CD8-positive, alpha-beta memory T cell (primary cell): ENCODE data around the gene ZNF189. TPM values are rescaled to one million over a fixed set of nuclear protein-coding genes. Genes with fewer than 3 reads are reported as not detected.

Experiments
- CTCF ChIA-PET: fragments of 350-600 bp; sonication (Branson Sonifier 250); formaldehyde crosslinking; loops from one replicate; lab custom pipeline; 2021; ENCODE audit warnings: antibody characterized with exemption; lab: Charles Lee
- POLR2A ChIA-PET: fragments of 350-600 bp; sonication (Branson Sonifier 250); formaldehyde crosslinking; loops from one replicate; lab custom pipeline; 2021; ENCODE audit warnings: antibody characterized with exemption; lab: Charles Lee
- DNase-seq, 5 donors: peaks; one replicate each; pipeline versions ENCODE4 v3.0.0 to v3.0.0-alpha.2; 2020 to 2022; ENCODE audit warnings: mixed read lengths in 1 of 5
- H3K27ac ChIP-seq: one replicate; pipeline ENCODE4 v1.7.0; 2013; ENCODE audit warnings: low read depth, mild to moderate bottlenecking, low read length, moderate library complexity
- H3K27me3 ChIP-seq: 2 replicates; pipeline ENCODE4 v1.7.0; 2013; ENCODE audit warnings: low read length, mild to moderate bottlenecking; ENCODE audit not compliant: insufficient read depth, poor library complexity, severe bottlenecking
- H3K36me3 ChIP-seq: 2 replicates; pipeline ENCODE4 v1.7.0; 2013; ENCODE audit warnings: mild to moderate bottlenecking, low read length, moderate library complexity; ENCODE audit not compliant: insufficient read depth
- H3K4me1 ChIP-seq: 2 replicates; pipeline ENCODE4 v1.7.0; 2013; ENCODE audit warnings: mild to moderate bottlenecking, low read length, moderate library complexity; ENCODE audit not compliant: insufficient read depth
- H3K4me3 ChIP-seq: 2 replicates; pipeline ENCODE4 v1.7.0; 2013; ENCODE audit warnings: mild to moderate bottlenecking, low read length
- H3K9me3 ChIP-seq: 2 replicates; pipeline ENCODE4 v1.7.0; 2013; ENCODE audit warnings: mild to moderate bottlenecking, low read length
- H3K27ac Mint-ChIP-seq, 8 donors: one replicate each; pipeline ENCODE4 v1.8.0; 2020 to 2021; ENCODE audit warnings: mixed read lengths in 8 of 8, mild to moderate bottlenecking in 6 of 8, inconsistent platforms in 3 of 8, moderate library complexity in 3 of 8
- H3K27me3 Mint-ChIP-seq, 2 donors: one replicate each; pipeline ENCODE4 v1.8.0; 2020 to 2021; ENCODE audit warnings: mixed read lengths in 2 of 2, mild to moderate bottlenecking in 1 of 2, moderate library complexity in 1 of 2
- H3K36me3 Mint-ChIP-seq, 3 donors: one replicate each; pipeline ENCODE4 v1.8.0; 2020 to 2021; ENCODE audit warnings: mixed read lengths in 3 of 3, inconsistent platforms in 1 of 3, mild to moderate bottlenecking in 1 of 3
- H3K4me1 Mint-ChIP-seq, 3 donors: one replicate each; pipeline ENCODE4 v1.8.0; 2020 to 2021; ENCODE audit warnings: mixed read lengths in 3 of 3, inconsistent platforms in 1 of 3, mild to moderate bottlenecking in 1 of 3
- H3K4me3 Mint-ChIP-seq, 7 donors: one replicate each; pipeline ENCODE4 v1.8.0; 2020 to 2021; ENCODE audit warnings: mixed read lengths in 7 of 7, mild to moderate bottlenecking in 6 of 7, moderate library complexity in 4 of 7, inconsistent platforms in 2 of 7
- H3K9me3 Mint-ChIP-seq, 5 donors: one replicate each; pipeline ENCODE4 v1.8.0; 2020 to 2022; ENCODE audit warnings: mixed read lengths in 5 of 5, mild to moderate bottlenecking in 3 of 5, moderate library complexity in 2 of 5, inconsistent platforms in 1 of 5
- polyA plus RNA-seq: library from polyadenylated mRNA; unstranded; fragments of 300-500 nt; fragmentation: Illumina TruSeq; gene quantifications from one replicate; pipeline ENCODE4 v1.2.3, GENCODE V29; 2021
- total RNA-seq, 2 experiments: library from RNA; stranded (reverse); gene quantifications; one replicate each; pipeline ENCODE4 v1.2.3, GENCODE V29; 2021

ZNF189 gene
- total and polyA plus RNA-seq, 3 experiments from 2014 or later: 2.9 to 9.9 (median 9.7) TPM

DNA sequence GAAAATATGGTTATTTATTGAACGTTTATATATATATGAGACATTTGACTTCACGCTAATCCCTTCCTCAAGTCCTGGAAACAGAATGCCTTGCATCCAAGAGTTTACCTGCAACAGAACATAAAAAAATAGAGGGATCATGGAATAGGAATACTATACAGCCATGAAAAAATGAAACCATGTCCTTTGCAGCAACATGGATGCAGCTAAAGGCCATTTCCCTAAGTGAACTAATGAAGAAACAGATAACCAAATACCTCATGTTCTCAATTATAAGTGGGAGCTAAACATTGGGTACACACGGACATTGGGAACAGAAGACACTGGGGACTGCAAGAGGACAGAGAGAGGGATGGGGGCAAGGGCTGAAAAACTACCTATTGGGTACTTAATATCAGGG, 26.8 kb upstream of the ZNF189 start:
- H3K9me3 ChIP-seq: no peaks in the 10 kb centered on the region
- Mint-ChIP-seq H3K36me3 (peaks cover 0 to 10% (median 0%) of the 10 kb centered on the region in 3 donors), H3K27me3 (peaks cover 1 to 45% of the 10 kb centered on the region in 2 donors), H3K9me3 (peaks cover 0 to 10% (median 0%) of the 10 kb centered on the region in 5 donors), H3K4me1 (no peaks in the 10 kb centered on the region), H3K27ac (no peak overlapping the region), H3K4me3 (no peak overlapping the region)
- CTCF ChIA-PET: no interaction called here
- no peaks in the 10 kb centered on the region for H3K36me3 ChIP-seq
- no peaks in the 10 kb centered on the region for H3K27me3 ChIP-seq
- POLR2A ChIA-PET: no interaction called here
- DNase-seq: no peak
- H3K27ac ChIP-seq: no peak overlapping the region
- H3K4me1 ChIP-seq: no peaks in the 10 kb centered on the region
- no peak overlapping the region for H3K4me3 ChIP-seq

DNA sequence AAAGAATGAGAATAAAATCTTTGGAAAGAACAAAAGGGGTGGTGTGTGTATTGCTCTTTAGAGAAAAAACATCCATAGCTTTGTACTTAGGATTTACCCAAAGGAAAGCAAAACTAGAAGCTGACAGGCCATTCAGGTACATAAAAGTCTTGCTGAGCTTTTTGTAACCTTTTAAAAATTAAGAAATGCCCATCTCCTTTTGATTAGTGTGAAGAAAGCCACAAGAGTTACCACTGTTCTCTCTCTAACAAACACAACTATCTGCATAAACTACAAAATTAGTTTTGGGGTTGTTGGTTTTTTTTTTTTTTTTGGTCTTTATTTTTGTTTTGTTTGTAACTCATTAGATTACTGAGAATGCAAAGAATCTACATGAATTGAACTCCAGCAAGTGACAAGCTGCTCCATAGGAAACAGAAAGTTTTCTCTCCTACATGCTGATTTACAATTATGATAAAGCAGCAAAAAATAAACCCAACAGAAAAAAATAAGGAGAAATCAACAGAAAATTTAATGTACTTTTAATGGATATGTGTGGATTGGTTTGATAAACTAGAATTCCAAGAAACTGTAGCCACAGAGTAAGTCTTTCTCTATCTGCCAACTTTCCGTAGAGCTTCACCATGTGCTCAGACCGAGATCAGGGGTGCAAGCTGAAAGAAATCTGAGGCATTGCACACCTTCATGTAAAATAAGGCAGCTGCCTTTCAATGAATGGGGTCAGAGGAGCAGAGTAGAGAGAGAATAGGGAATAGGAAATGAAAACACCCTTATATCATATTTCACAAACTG, 26.1 kb upstream of the ZNF189 start:
- Mint-ChIP-seq H3K4me1 (no peaks in the 10 kb centered on the region), H3K4me3 (no peak overlapping the region), H3K27me3 (peaks cover 6 to 46% of the 10 kb centered on the region in 2 donors), H3K9me3 (peaks cover 0 to 10% (median 0%) of the 10 kb centered on the region in 5 donors), H3K27ac (no peak overlapping the region), H3K36me3 (peaks cover 0 to 11% (median 0%) of the 10 kb centered on the region in 3 donors)
- CTCF ChIA-PET: no interaction called here
- Histone ChIP-seq H3K4me1 (no peaks in the 10 kb centered on the region), H3K9me3 (no peaks in the 10 kb centered on the region), H3K4me3 (no peak overlapping the region), H3K27ac (no peak overlapping the region), H3K27me3 (no peaks in the 10 kb centered on the region), H3K36me3 (no peaks in the 10 kb centered on the region)
- no peak for DNase-seq
- POLR2A ChIA-PET: no interaction called here

DNA sequence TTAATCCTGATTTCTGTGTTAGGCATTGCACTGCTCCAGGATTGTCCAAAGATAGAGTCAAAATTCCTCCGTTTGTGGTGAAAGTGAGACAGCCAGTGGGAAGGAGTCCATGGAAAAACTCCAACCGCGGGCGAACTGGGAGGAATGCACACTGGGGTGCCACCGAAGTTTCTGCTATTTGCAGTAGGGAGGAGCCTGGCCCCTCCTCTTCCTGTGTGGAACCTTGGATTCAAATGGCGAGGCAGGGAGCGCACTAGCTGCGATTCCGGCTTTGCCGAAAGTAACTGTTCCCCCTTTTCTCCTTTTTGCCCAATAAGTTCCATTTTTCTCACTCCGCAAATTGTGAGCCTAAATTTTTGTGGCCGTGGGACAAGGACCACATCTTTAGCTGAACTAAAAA, 23.1 kb upstream of the ZNF189 start:
- Mint-ChIP-seq H3K4me3 (no peak overlapping the region), H3K27ac (no peak overlapping the region), H3K4me1 (no peaks in the 10 kb centered on the region), H3K27me3 (peaks cover 7 to 53% of the 10 kb centered on the region in 2 donors), H3K36me3 (peaks cover 0 to 11% (median 0%) of the 10 kb centered on the region in 3 donors), H3K9me3 (peaks cover 0 to 10% (median 0%) of the 10 kb centered on the region in 5 donors)
- H3K9me3 ChIP-seq: no peaks in the 10 kb centered on the region
- H3K27ac ChIP-seq: no peak overlapping the region
- POLR2A ChIA-PET: no interaction called here
- no peaks in the 10 kb centered on the region for H3K4me1 ChIP-seq
- CTCF ChIA-PET: no interaction called here
- no peaks in the 10 kb centered on the region for H3K36me3 ChIP-seq
- DNase-seq: no peak
- no peak overlapping the region for H3K4me3 ChIP-seq
- no peaks in the 10 kb centered on the region for H3K27me3 ChIP-seq

DNA sequence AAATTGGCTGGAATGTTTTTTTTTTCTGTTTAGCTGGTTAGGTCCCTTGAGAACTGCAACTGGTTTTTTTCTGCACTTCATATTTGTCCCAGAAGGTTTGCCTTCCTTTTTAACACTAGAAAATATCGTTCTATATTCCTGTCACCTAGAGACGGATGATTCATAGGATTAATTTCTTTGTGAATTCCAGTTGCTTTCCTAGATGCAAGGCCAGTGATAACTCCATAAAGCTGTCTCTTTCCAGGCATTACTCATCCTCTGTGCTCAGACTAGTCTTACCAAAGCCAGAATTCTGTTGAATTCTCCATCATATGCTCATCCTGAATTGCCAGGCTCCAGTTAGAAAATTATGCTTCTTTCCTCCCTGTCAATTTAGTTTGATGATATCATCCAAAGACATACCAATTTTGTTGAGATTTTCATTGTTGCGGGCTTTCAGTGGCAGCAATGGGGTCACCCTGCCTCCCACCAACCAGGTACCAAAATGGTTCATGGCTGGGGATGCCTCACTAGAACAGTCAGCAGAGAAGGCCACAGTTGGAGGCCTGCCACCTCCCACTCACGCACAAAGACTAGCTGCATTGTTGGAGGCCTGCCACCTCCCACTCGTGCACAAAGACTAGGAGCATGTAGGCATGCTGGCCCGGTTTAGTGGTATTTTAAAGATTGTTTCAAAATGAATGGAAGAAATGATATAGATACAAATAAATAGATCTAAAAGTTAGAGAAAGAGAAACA, 22.4 kb upstream of the ZNF189 start:
- DNase-seq: no peak
- H3K9me3 Mint-ChIP-seq: peaks cover 0 to 10% (median 0%) of the 10 kb centered on the region in 5 donors
- Histone ChIP-seq H3K27ac (no peak overlapping the region), H3K4me1 (no peaks in the 10 kb centered on the region), H3K27me3 (no peaks in the 10 kb centered on the region), H3K36me3 (no peaks in the 10 kb centered on the region), H3K4me3 (no peak overlapping the region), H3K9me3 (no peaks in the 10 kb centered on the region)
- H3K27me3 Mint-ChIP-seq: peaks cover 7 to 50% of the 10 kb centered on the region in 2 donors
- H3K27ac Mint-ChIP-seq: no peak overlapping the region
- no peaks in the 10 kb centered on the region for H3K4me1 Mint-ChIP-seq
- peaks cover 0 to 11% (median 0%) of the 10 kb centered on the region in 3 donors for H3K36me3 Mint-ChIP-seq
- H3K4me3 Mint-ChIP-seq: no peak overlapping the region
- CTCF ChIA-PET: no interaction called here
- POLR2A ChIA-PET: no interaction called here

DNA sequence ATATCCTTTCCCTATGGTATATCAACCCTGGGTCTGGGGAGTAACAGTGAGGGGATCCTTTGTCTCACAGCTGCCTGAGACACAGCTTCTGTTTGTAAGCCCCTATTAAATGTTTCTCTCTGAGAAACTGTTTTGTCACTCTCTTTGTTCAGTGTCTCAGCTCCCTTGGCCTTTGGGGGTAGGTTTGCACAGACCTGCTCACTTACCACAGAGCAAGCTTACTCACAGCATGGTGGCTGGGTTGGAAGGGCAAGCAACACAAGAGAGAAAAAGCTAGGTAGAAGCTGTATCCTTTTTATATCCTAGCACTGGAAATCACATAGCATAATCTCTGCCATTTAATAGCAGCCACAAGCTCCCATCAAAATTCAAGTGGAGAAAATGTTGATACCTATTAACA, 18.4 kb upstream of the ZNF189 start:
- H3K27me3 ChIP-seq: no peaks in the 10 kb centered on the region
- no peaks in the 10 kb centered on the region for H3K4me1 ChIP-seq
- ChIA-PET POLR2A (no interaction called here), CTCF (no interaction called here)
- Mint-ChIP-seq H3K9me3 (peaks cover 6 to 14% (median 8%) of the 10 kb centered on the region in 5 donors), H3K27ac (no peak overlapping the region), H3K27me3 (peaks cover 7 to 32% of the 10 kb centered on the region in 2 donors), H3K36me3 (peaks cover 2 to 19% (median 4%) of the 10 kb centered on the region in 3 donors), H3K4me1 (no peaks in the 10 kb centered on the region), H3K4me3 (no peak overlapping the region)
- H3K27ac ChIP-seq: no peak overlapping the region
- no peak for DNase-seq
- no peak overlapping the region for H3K4me3 ChIP-seq
- no peaks in the 10 kb centered on the region for H3K36me3 ChIP-seq
- no peaks in the 10 kb centered on the region for H3K9me3 ChIP-seq

DNA sequence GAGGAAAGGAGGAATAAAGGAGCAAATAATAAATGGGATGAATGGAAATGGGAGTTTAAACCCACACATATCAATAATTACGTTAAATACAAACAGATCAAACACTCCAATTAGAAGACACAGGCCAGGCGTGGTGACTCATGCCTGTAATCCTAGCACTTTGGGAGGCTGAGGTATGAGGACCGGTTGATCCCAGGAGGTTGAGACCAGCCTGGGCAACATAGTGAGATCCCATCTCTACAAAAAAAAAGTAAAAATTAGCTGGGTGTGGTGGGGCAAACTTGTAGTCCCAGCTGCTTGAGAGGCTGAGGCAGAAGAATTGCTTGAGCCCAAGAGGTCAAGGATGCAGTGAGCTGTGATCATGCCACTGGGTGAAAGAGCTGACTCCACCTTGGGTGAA, 17.5 kb upstream of the ZNF189 start:
- Mint-ChIP-seq H3K4me1 (no peaks in the 10 kb centered on the region), H3K36me3 (peaks cover 2 to 15% (median 10%) of the 10 kb centered on the region in 3 donors), H3K27ac (no peak overlapping the region), H3K27me3 (peaks cover 7 to 25% of the 10 kb centered on the region in 2 donors), H3K9me3 (peaks cover 6 to 16% (median 11%) of the 10 kb centered on the region in 5 donors), H3K4me3 (no peak overlapping the region)
- Histone ChIP-seq H3K27ac (no peak overlapping the region), H3K4me3 (no peak overlapping the region), H3K9me3 (no peaks in the 10 kb centered on the region), H3K27me3 (no peaks in the 10 kb centered on the region), H3K36me3 (no peaks in the 10 kb centered on the region), H3K4me1 (no peaks in the 10 kb centered on the region)
- ChIA-PET POLR2A (no interaction called here), CTCF (no interaction called here)
- DNase-seq: no peak

DNA sequence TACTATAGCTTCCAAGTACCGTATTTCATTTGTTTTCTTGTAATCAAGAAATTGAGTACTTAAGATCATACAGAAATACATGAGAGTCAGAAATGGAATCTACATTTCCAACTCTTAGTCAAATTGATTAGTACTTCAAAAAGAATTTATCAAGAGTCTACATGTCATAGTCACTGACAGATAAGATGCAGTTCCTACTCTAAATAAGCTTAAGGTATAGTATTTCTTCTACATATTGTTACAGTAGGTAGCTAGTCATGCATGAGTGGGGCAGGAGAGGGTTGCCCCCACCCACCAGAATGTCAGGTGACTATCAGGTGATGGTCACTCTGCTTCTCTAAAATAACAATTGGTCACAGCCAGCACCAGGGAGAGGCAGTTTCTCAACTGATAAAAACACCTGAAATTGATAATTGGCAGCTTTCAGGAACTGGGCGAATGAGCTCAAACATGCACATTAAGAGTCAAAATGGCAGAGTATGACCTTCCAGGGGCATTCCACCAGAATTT, 16.8 kb upstream of the ZNF189 start:
- no peaks in the 10 kb centered on the region for H3K27me3 ChIP-seq
- ChIA-PET CTCF (no interaction called here), POLR2A (no interaction called here)
- Mint-ChIP-seq H3K9me3 (peaks cover 6 to 12% (median 9%) of the 10 kb centered on the region in 5 donors), H3K4me3 (no peak overlapping the region), H3K36me3 (peaks cover 2 to 11% (median 8%) of the 10 kb centered on the region in 3 donors), H3K27ac (no peak overlapping the region), H3K27me3 (peaks cover 6 to 18% of the 10 kb centered on the region in 2 donors), H3K4me1 (no peaks in the 10 kb centered on the region)
- no peaks in the 10 kb centered on the region for H3K36me3 ChIP-seq
- H3K4me1 ChIP-seq: no peaks in the 10 kb centered on the region
- no peak overlapping the region for H3K4me3 ChIP-seq
- H3K27ac ChIP-seq: no peak overlapping the region
- no peak for DNase-seq
- no peaks in the 10 kb centered on the region for H3K9me3 ChIP-seq

DNA sequence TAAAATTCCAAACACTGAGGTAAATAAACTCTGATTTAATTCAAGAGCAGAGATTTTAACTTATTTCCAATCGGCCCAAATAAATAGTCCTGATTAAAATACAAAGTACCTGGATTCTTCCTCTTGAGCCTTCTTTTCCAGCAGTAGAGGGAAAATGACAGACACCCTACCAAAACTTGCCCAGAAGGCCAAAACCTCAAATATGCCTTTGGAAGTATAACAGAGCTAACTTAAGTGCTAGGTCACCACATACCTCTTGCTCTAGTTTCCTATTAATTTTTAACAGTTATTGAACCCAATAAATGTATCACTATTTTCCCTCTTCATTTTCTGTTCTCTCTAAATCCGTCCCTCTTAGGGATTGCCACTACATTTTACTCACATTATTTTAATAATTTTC, 15.3 kb upstream of the ZNF189 start:
- ChIA-PET CTCF (no interaction called here), POLR2A (no interaction called here)
- Mint-ChIP-seq H3K9me3 (peaks cover 4 to 12% (median 9%) of the 10 kb centered on the region in 5 donors), H3K4me3 (no peak overlapping the region), H3K36me3 (peaks cover 2 to 17% (median 8%) of the 10 kb centered on the region in 3 donors), H3K27ac (no peak overlapping the region), H3K4me1 (peaks cover 4 to 6% (median 6%) of the 10 kb centered on the region in 3 donors), H3K27me3 (peaks cover 1 to 9% of the 10 kb centered on the region in 2 donors)
- Histone ChIP-seq H3K36me3 (no peaks in the 10 kb centered on the region), H3K27ac (no peak overlapping the region), H3K4me1 (no peaks in the 10 kb centered on the region), H3K4me3 (no peak overlapping the region), H3K27me3 (no peaks in the 10 kb centered on the region), H3K9me3 (no peaks in the 10 kb centered on the region)
- no peak for DNase-seq
